ENCODE measurements around the gene FAM168B. TPM values are rescaled to one million over a fixed set of nuclear protein-coding genes. Genes with fewer than 3 reads are reported as not detected.

Gene FAM168B
- total RNA-seq, 4 donors from 2014 or later: 97.7 to 137 (median 122) TPM

DNA sequence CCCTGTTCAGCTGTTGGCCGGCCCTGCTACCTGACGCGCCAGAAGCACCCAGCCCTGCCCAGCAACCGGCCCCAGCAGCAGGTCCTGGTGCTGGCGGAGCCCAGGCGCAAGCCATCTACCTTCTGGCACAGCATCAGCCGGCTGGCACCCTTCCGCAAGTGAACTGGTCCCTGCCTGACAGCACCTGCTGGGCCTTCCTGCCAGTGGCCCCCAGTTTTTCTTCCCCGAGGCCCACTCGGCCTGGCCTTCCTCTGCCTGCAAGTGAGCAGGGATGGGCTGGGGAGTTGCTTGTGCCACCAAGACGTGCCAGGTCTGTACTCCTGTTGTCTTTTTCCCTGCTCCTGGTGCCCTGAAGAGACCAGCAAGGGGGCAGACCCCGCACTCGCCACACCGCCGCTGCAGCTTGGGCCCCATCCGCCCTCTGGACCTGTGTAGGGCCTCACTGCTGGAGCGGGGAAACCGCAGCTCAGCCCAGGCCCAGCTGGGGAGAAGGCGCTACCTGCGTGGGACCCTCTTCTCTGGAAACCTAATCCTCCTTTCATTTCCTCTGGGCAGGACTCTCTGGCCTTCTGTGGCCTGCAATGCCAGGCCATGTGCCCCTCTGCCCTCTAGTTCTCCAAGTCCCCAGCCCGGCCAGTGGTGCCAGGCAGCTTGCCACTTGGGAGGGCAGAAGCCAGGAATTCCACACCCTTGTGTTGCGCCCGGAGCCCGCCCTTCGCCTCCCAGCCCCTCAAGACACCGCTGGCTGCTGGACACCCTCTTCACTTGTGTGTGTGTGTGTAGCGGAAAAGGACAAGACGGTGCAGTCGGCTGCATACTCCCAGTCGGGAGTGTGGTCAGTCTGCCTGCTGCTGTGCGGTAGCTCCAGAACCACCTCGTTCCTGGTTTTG lies 47.0 kb downstream of the FAM168B start:
- ATAC-seq (ENCODE audit: low FRiP score): no peak
- DNase-seq (ENCODE audit: low spot score): no peak
- TF ChIP-seq, protein P1, sequence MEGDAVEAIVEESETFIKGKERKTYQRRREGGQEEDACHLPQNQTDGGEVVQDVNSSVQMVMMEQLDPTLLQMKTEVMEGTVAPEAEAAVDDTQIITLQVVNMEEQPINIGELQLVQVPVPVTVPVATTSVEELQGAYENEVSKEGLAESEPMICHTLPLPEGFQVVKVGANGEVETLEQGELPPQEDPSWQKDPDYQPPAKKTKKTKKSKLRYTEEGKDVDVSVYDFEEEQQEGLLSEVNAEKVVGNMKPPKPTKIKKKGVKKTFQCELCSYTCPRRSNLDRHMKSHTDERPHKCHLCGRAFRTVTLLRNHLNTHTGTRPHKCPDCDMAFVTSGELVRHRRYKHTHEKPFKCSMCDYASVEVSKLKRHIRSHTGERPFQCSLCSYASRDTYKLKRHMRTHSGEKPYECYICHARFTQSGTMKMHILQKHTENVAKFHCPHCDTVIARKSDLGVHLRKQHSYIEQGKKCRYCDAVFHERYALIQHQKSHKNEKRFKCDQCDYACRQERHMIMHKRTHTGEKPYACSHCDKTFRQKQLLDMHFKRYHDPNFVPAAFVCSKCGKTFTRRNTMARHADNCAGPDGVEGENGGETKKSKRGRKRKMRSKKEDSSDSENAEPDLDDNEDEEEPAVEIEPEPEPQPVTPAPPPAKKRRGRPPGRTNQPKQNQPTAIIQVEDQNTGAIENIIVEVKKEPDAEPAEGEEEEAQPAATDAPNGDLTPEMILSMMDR (IDR thresholded peaks at IDR 0.05): no peak

DNA sequence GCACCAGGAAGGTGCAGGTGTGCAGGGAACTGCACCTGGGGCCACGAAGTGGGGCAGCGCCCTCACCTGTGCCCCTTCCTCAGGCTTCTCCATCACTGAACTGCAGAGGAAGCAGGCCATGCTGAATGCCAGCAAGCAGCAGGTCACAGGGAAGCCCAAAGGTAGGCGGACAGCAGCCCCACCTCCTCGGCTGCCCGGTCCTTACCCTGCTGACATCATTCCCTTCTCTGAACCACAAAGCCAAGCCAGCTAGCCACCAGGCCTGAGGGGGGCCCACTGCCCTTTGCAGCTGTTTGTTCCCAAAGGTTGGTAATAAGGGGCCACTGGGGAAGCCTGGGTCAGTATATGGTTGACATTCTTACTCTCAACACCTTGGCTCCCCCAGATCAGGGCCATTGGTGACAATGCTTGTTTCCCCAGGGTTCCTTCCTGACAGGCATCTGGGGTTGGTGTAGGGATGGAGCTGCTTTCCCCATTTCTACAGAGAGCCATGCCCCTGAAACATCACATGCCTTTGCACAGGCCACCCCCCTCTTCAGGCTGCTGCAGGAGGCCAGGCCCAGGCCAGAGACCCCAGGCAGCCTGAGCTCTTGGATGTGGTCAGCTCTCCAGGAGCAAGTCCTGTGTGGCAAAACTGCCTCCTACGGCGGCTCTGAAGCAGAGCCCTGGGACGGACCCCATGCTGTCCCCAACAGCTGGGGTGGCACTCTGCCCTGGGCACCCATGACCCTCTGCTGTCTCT lies 47.8 kb downstream of the FAM168B start:
- TF ChIP-seq, protein P1 (IDR thresholded peaks at IDR 0.05): no peak
- no peak for DNase-seq (ENCODE audit: low spot score)
- ATAC-seq (ENCODE audit: low FRiP score): no peak

DNA sequence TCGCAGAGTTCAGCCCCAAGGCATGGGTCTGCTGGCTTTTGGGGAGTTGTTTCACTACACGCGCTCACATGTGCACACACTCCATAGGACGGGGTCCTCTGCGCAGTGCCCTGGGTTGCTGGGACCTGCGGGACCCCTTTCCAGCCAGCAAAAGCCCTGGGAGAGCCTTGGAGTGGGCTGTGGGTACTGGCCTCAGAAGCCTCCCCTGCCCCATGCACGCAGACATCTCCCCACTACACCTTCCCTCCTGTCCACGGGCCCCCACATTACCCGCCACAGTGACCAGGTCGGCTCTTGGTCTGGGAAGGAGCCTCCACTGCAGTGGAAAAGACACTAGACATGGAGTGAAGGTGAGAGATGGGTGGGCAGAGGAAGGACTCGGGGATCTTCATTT lies 48.5 kb downstream of the FAM168B start:
- no peak for ATAC-seq (ENCODE audit: low FRiP score)
- TF ChIP-seq, protein P1 (IDR thresholded peaks at IDR 0.05): no peak
- no peak for DNase-seq (ENCODE audit: low spot score)

DNA sequence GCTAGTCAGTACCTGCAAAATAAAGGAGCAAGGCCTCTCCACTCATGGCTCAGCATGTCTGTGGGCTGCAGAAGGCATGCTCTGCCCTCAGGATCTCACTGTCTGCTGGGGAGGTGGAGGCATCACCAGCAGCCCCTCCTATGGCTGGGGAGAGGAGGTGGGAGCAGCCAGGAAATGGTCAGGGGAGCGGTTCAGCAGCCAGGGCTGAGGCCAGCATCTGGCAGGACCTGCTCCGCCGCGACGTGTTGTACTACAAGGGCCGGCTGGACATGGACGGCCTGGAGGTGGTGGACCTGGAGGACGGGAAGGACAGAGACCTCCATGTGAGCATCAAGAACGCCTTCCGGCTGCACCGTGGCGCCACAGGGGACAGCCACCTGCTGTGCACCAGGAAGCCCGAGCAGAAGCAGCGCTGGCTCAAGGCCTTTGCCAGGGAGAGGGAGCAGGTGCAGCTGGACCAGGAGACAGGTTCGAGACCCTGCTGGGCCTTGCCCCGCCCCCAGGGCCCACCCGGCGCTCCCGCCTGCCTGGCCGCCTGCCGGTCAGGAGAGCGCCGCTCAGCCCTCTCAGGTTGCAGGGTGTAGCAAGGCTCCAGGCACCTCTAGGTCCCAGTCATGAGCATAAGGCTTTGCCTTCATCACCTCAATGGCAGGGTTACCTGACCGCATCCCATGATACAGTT lies 49.0 kb downstream of the FAM168B start:
- ATAC-seq (ENCODE audit: low FRiP score) (no peak), DNase-seq (ENCODE audit: low spot score) (no peak)

DNA sequence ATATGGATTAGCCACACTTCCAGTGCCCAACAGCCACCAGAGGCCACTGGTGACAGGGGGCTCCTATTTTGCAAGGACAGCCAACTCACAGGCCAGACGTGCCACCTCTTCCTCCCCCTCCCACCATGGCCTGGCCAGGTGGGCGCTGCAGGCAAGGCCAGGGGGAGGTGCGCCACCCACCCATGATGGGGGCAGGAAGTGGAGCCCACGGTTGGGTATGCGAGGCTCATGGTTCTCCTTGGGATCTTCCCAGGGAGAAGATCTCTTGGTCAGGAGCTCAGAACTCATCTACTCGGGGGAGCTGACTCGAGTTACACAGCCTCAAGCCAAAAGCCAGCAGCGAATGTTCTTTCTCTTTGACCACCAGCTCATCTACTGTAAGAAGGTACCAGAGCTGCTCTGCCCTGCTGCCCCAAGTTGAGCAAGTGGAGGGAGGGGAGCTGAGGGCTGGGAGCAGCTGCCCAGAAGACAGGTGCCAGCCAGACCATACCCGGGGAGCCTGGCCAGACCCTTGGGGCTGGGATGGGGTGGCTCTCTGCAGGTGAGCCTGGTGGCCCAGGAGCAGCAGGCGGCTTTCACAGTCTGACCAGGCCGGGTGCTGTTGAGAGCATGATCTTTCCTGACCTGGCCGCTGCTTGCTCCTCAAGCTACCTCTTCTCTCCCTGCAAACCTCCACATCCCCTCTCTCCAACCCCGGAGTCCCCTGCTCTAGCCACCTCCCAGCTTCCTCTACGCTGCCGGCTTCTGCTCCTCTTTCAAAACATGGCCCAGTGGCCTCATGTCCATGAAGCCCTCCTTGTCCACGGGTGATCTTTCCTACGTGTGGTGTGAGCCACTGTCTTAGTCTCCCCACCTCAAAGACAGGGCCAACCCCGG lies 49.8 kb downstream of the FAM168B start:
- DNase-seq (ENCODE audit: low spot score) (no peak), ATAC-seq (ENCODE audit: low FRiP score) (no peak)
- TF ChIP-seq, protein P1 (IDR thresholded peaks at IDR 0.05): no peak

More for the DNA sequence above, 49.0 kb downstream of the FAM168B start:
- TF ChIP-seq, protein P1 (IDR thresholded peaks at IDR 0.05): no peak

DNA sequence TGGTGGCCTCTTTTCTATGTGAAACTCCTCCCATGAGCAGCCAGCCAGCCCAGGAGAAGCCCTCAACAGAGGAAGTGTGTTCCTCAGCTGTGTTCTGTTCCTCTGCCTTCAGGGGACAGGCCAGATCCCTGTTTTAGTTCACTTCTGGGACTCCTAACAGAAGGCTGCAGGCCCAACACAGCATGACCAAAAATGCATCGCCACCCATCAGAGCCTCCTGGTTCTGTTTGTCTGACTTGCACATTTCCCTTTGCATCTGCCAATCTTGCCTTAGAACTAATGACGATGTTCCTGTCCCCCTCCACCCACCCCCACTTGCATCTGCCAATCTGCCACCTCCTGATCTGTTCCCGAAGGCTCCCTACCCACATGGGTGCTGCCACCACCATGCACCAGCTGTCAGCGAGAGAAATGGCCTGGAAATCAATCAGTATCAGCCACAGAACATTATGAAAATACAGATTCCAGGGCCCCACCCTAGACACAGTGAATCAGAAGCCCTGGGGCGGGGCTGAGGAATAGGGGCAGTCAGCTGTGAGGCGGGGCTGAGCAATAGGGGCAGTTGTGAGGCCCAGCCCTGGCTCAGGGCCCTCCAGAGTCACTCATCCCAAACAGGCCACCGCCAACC lies 51.0 kb downstream of the FAM168B start:
- no peak for DNase-seq (ENCODE audit: low spot score)
- no peak for ATAC-seq (ENCODE audit: low FRiP score)
- TF ChIP-seq, protein P1 (IDR thresholded peaks at IDR 0.05): no peak

Data from omental fat pad (tissue), 4 donors.